ENCODE measurements around the gene NADSYN1. TPM values are rescaled to one million over a fixed set of nuclear protein-coding genes. Genes with fewer than 3 reads are reported as not detected.
A peak's percentile ranks its signal among the peaks of the same experiment; 100 is the strongest.

Gene NADSYN1
- total and polyA plus RNA-seq, 2 of the 13 experiments (the other 11 are each of a cell fraction or from before 2014, with no cell fraction given) = 35.7 to 51.5 TPM

DNA sequence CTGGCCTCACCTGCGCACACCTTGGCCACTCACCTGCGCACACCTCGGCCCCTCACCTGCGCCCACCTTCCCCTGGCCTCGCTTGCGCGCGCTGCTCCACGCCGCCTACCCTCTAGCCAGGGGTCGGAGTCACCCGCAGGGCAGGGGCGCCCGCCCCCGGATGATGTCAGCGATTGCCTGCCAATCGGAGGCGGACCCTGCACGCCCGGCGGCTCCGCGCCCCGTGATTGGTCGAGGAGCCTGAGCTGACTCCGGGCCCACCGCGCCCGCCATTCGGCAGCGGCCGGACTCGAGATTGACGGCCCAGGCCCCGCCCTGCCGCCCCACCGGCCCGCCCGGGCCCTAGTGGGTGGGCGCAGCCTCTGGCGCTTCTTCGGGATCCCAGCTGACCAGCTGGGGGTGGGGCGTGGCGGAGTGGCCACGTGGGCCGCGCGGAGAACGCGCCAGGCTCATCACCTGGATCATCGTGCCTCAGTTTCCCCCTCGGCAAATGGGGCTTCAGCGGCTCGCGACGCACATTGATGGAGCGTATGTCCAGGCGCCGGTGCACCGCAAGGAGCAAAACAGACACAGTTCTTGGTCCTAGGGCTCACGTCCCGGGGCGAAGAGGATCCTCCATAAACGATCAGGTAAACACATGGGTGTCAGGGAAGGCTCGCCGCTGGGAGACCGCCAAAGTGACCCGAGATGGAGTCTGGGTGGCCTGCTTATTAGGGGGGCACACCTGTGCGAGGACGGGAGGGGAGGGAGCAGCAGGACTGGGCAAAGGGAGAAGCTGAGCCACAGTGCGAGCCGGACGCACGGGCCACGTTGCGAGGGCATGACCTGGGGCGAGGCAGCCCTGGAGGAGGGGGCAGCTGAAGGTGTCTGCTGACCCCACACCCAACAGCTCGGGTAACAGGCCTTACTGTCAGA is 4.5 kb upstream of the NADSYN1 start, which contains the start of gene DHCR7 (continued):
- TF ChIP-seq, protein P1, sequence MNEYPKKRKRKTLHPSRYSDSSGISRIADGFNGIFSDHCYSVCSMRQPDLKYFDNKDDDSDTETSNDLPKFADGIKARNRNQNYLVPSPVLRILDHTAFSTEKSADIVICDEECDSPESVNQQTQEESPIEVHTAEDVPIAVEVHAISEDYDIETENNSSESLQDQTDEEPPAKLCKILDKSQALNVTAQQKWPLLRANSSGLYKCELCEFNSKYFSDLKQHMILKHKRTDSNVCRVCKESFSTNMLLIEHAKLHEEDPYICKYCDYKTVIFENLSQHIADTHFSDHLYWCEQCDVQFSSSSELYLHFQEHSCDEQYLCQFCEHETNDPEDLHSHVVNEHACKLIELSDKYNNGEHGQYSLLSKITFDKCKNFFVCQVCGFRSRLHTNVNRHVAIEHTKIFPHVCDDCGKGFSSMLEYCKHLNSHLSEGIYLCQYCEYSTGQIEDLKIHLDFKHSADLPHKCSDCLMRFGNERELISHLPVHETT (CRISPR knock-in tag; conservative IDR thresholded peaks at IDR 0.05) = no peak; the same call in 1 of the 2 replicates
- TF ChIP-seq NR1H2 (CRISPR knock-in tag; IDR thresholded peaks at IDR 0.05; ENCODE audit: borderline replicate concordance, low read depth) (no peak; the same call in 1 of the 2 replicates), IKZF4 (CRISPR knock-in tag; IDR thresholded peaks at IDR 0.05; ENCODE audit: borderline replicate concordance, low read depth, not compliant biosample characterization) (peak; percentile 93), DR1 (CRISPR knock-in tag; IDR thresholded peaks at IDR 0.05) (0 out of 2 replicates have a peak, but pooled peaks have one; percentile 18), TEF (CRISPR knock-in tag; IDR thresholded peaks at IDR 0.05) (no peak), DMAP1 (CRISPR knock-in tag; IDR thresholded peaks at IDR 0.05) (peak; percentile 95), ATF1 (CRISPR knock-in tag; IDR thresholded peaks at IDR 0.05) (peak; percentile 55), ZNF335 (CRISPR knock-in tag; IDR thresholded peaks at IDR 0.05) (no peak), RBM39 (IDR thresholded peaks at IDR 0.05; ENCODE audit: low read depth, low read length, poor library complexity, severe bottlenecking) (no peak), ZNF256 (CRISPR knock-in tag; conservative IDR thresholded peaks at IDR 0.05) (no peak; the same call in 1 of the 2 replicates), ZNF614 (CRISPR knock-in tag; IDR thresholded peaks at IDR 0.05; ENCODE audit: borderline replicate concordance) (no peak), ZNF557 (CRISPR knock-in tag; IDR thresholded peaks at IDR 0.05) (peak; percentile 66; the same call in 1 of the 2 replicates), ZFP36 (IDR thresholded peaks at IDR 0.05; ENCODE audit: borderline replicate concordance, low read depth, low read length, partially characterized antibody) (no peak), TOPORS (CRISPR knock-in tag; IDR thresholded peaks at IDR 0.05) (peak; percentile 46; the same call in 1 of the 2 replicates), MTF1 (CRISPR knock-in tag; IDR thresholded peaks at IDR 0.05) (0 out of 2 replicates have a peak, but pooled peaks have one; percentile 43), SALL1 (CRISPR knock-in tag; IDR thresholded peaks at IDR 0.05) (peak; percentile 90), ZMYM2 (CRISPR knock-in tag; IDR thresholded peaks at IDR 0.05) (peak; percentile 49; the same call in 1 of the 2 replicates), BORCS8-MEF2B (CRISPR knock-in tag; IDR thresholded peaks at IDR 0.05) (no peak; the same call in 1 of the 2 replicates)
- TF ChIP-seq, protein P2, sequence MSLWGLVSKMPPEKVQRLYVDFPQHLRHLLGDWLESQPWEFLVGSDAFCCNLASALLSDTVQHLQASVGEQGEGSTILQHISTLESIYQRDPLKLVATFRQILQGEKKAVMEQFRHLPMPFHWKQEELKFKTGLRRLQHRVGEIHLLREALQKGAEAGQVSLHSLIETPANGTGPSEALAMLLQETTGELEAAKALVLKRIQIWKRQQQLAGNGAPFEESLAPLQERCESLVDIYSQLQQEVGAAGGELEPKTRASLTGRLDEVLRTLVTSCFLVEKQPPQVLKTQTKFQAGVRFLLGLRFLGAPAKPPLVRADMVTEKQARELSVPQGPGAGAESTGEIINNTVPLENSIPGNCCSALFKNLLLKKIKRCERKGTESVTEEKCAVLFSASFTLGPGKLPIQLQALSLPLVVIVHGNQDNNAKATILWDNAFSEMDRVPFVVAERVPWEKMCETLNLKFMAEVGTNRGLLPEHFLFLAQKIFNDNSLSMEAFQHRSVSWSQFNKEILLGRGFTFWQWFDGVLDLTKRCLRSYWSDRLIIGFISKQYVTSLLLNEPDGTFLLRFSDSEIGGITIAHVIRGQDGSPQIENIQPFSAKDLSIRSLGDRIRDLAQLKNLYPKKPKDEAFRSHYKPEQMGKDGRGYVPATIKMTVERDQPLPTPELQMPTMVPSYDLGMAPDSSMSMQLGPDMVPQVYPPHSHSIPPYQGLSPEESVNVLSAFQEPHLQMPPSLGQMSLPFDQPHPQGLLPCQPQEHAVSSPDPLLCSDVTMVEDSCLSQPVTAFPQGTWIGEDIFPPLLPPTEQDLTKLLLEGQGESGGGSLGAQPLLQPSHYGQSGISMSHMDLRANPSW (CRISPR knock-in tag; IDR thresholded peaks at IDR 0.05; ENCODE audit: borderline replicate concordance) = no peak
- TF ChIP-seq, protein P3, sequence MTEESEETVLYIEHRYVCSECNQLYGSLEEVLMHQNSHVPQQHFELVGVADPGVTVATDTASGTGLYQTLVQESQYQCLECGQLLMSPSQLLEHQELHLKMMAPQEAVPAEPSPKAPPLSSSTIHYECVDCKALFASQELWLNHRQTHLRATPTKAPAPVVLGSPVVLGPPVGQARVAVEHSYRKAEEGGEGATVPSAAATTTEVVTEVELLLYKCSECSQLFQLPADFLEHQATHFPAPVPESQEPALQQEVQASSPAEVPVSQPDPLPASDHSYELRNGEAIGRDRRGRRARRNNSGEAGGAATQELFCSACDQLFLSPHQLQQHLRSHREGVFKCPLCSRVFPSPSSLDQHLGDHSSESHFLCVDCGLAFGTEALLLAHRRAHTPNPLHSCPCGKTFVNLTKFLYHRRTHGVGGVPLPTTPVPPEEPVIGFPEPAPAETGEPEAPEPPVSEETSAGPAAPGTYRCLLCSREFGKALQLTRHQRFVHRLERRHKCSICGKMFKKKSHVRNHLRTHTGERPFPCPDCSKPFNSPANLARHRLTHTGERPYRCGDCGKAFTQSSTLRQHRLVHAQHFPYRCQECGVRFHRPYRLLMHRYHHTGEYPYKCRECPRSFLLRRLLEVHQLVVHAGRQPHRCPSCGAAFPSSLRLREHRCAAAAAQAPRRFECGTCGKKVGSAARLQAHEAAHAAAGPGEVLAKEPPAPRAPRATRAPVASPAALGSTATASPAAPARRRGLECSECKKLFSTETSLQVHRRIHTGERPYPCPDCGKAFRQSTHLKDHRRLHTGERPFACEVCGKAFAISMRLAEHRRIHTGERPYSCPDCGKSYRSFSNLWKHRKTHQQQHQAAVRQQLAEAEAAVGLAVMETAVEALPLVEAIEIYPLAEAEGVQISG (CRISPR knock-in tag; IDR thresholded peaks at IDR 0.05) = peak; percentile 55
- TF ChIP-seq, protein P4, sequence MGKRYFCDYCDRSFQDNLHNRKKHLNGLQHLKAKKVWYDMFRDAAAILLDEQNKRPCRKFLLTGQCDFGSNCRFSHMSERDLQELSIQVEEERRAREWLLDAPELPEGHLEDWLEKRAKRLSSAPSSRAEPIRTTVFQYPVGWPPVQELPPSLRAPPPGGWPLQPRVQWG (CRISPR knock-in tag; IDR thresholded peaks at IDR 0.05; ENCODE audit: borderline replicate concordance, low read depth) = no peak
